ENCODE measurements around the gene GLRX. TPM values are rescaled to one million over a fixed set of nuclear protein-coding genes. Genes with fewer than 3 reads are reported as not detected.
A peak's percentile ranks its signal among the peaks of the same experiment; 100 is the strongest.
"Not testable (repeated sequence)": the region's sequence is repeated elsewhere in the genome, so short reads cannot be mapped to it uniquely, and the experiment has no call there.

Gene GLRX, protein sequence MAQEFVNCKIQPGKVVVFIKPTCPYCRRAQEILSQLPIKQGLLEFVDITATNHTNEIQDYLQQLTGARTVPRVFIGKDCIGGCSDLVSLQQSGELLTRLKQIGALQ
- total RNA-seq, result 100 to 1,000 TPM in 1 of 2 donors, 10 to 100 TPM in 1; 29.2 to 148 TPM

- ATAC-seq (ENCODE audit: insufficient number of reproducible peaks, low FRiP score, low read depth), result peak; percentile 63
- no peaks in the 10 kb centered on the region for H3K27me3 ChIP-seq (replicated peaks; ENCODE audit: insufficient read depth)
- DNase-seq (ENCODE audit: low spot score), result no peak
- peaks cover 25 to 45% of the 10 kb centered on the region in 2 donors for H3K4me1 ChIP-seq (ENCODE audit: control insufficient read depth in 1 of 2, low read depth in 2 of 2)
- no peaks in the 10 kb centered on the region for H3K9me3 ChIP-seq
- no peak for TF ChIP-seq CTCF (IDR thresholded peaks at IDR 0.05)
- H3K36me3 ChIP-seq, result no peaks in the 10 kb centered on the region
- peak within 1 kb of the TSS; percentile 60 to 80 for H3K27ac ChIP-seq
- H3K4me3 ChIP-seq, result peak within 1 kb of the TSS; percentile 97
Observed at GRCh38 chr5:95822542-95823181, at the start of gene GLRX. Gene GLRX (minus strand): TSS chr5:95822726. CDS start chr5:95822662, 64 bp downstream.

DNA sequence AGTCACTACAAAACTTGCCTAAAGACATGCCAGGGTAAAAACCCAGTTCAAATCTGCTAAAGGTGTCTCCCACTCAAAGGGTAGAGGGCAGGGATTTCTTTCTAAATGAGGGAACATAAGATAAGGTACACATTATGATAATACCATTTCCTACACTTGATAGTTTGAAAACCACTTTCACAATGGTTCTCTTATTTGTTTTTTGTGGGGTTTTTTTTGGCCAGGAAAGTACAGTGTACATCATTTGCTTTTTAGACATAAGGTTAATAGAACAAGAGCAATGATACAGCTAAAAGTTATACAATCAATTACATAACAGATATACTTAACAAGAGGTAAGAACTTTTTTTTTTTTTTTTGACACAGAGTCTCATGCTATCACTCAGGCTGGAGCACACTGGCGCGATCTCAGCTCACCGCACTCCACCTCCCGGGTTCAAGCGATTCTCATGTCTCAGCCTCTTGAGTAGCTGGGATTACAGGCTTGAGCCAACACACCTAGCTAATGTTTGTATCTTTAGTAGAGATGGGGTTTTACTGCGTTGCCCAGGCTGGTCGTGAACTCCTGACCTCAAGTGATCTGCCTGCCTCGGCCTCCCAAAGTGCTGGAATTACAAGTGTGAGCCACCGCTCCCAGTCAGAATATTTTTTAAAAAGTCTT lies 48.8 kb upstream of the GLRX start:
- Histone ChIP-seq H3K27ac (peak overlapping the region; percentile 80 to 88), H3K4me3 (no peak overlapping the region)

DNA sequence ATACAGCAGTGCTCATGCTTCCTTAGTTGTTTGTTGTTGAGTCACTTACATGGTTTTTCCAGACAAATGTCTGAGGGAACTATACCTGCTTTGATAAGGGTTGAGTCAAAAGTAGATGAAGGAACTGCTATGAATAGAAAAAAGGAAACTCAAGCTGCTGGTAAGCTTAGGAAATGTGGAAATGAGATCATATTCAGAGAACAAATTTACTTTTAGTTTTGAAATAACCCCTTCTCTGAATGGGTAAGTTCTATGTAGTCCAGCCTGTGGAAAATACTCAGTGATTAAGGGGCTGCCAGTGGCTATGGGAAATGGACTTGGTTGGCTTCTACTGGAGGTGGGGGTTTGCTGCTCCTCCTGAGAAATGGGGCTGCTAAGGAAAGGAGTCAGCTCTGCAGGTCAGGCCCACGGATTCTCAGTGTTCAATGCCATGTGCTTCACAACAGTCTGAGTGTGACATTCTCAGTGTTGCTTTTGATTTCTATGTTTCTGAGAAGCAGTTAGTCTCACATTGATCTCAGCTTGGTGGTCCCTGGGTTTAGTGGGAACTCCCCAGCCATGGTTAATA lies 47.7 kb upstream of the GLRX start:
- DNase-seq (ENCODE audit: low spot score) (no peak), ATAC-seq (ENCODE audit: insufficient number of reproducible peaks, low FRiP score, low read depth) (peak; percentile 82)
- TF ChIP-seq CTCF (IDR thresholded peaks at IDR 0.05), result no peak
- Histone ChIP-seq H3K36me3 (no peaks in the 10 kb centered on the region), H3K4me1 (ENCODE audit: control insufficient read depth in 1 of 2, low read depth in 2 of 2) (peaks cover 25 to 43% of the 10 kb centered on the region in 2 donors), H3K27me3 (replicated peaks; ENCODE audit: insufficient read depth) (no peaks in the 10 kb centered on the region), H3K27ac (peak overlapping the region; percentile 80 to 88), H3K4me3 (peak overlapping the region; percentile 27), H3K9me3 (no peaks in the 10 kb centered on the region)

More for the DNA sequence above, 48.8 kb upstream of the GLRX start:
- no peak for TF ChIP-seq CTCF (IDR thresholded peaks at IDR 0.05)
- no peaks in the 10 kb centered on the region for H3K27me3 ChIP-seq (replicated peaks; ENCODE audit: insufficient read depth)
- DNase-seq (ENCODE audit: low spot score), result no peak
- H3K36me3 ChIP-seq, result no peaks in the 10 kb centered on the region
- no peaks in the 10 kb centered on the region for H3K9me3 ChIP-seq
- peaks cover 22 to 38% of the 10 kb centered on the region in 2 donors for H3K4me1 ChIP-seq (ENCODE audit: control insufficient read depth in 1 of 2, low read depth in 2 of 2)
- no peak for ATAC-seq (ENCODE audit: insufficient number of reproducible peaks, low FRiP score, low read depth)

DNA sequence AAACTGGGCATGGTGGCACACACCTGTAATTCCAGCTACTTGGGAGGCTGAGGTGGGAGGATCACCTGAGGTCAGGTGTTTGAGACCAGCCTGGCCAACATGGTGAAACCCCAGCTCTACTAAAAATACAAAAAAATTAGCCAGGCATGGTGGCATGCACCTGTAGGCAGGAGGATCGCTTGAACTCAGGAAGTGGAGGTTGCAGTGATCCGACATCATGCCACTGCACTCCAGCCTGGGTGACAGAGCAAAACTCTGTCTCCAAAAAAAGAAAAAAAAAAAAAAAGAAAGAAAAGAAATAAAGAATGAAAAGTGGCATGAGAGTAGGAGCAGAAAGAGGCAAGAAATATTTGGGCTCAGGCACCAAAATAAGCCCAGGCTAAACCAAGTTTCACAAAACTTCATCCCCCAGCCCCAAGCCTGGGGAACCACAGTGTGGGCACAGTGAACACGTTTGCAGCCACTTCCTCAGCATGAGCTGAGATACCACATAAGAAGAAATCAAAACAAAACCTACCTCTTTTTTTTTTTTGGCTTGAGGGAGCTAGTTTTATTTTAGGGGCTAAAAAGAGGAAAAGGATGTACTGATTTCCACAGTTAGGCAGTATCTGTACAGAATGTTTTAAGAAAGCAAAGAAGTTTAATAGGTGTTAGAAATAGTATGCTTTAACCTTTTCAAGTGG lies 46.8 kb upstream of the GLRX start:
- not testable (repeated sequence) for ATAC-seq (ENCODE audit: insufficient number of reproducible peaks, low FRiP score, low read depth); H3K27me3 ChIP-seq (replicated peaks; ENCODE audit: insufficient read depth); DNase-seq (ENCODE audit: low spot score); H3K4me3 ChIP-seq; H3K36me3 ChIP-seq; H3K9me3 ChIP-seq
- Histone ChIP-seq H3K4me1 (ENCODE audit: control insufficient read depth in 1 of 2, low read depth in 2 of 2) (peaks cover 31 to 43% of the 10 kb centered on the region in 2 donors), H3K27ac (peak overlapping the region; percentile 80 to 88)

GRCh38 chr5:95868136-95868535 lies 45.6 kb upstream of the GLRX start:
- Histone ChIP-seq H3K9me3 (no peaks in the 10 kb centered on the region), H3K4me3 (no peak overlapping the region), H3K27ac (peak overlapping the region in 1 of 2 donors; percentile 72), H3K27me3 (replicated peaks; ENCODE audit: insufficient read depth) (no peaks in the 10 kb centered on the region), H3K36me3 (no peaks in the 10 kb centered on the region), H3K4me1 (ENCODE audit: control insufficient read depth in 1 of 2, low read depth in 2 of 2) (peaks cover 41 to 53% of the 10 kb centered on the region in 2 donors)
- DNase-seq (ENCODE audit: low spot score), result no peak
- no peak for ATAC-seq (ENCODE audit: insufficient number of reproducible peaks, low FRiP score, low read depth)
- TF ChIP-seq CTCF (IDR thresholded peaks at IDR 0.05), result no peak

Data from thoracic aorta (tissue), 2 donors.